ENCODE results near the gene APOA4. TPM values are rescaled to one million over a fixed set of nuclear protein-coding genes. Genes with fewer than 3 reads are reported as not detected.

APOA4 gene
- total and polyA plus RNA-seq, 2 donors (not counting 3 experiments of a cell fraction or from before 2014, with no cell fraction given), result not detected

- H3K27ac ChIP-seq (ENCODE audit: insufficient read depth, low read depth, low read length), result no peak overlapping the region
- H3K4me1 ChIP-seq (ENCODE audit: control insufficient read depth, extremely low read depth, insufficient read depth, low read length), result peaks cover 6% of the 10 kb centered on the region
- no peak for TF ChIP-seq MYC (IDR thresholded peaks at IDR 0.05; ENCODE audit: low read depth, low read length)
- no peak for TF ChIP-seq POLR2AphosphoS5 (IDR thresholded peaks at IDR 0.05; ENCODE audit: insufficient read depth, low read depth, low read length)
- TF ChIP-seq POLR2A (IDR thresholded peaks at IDR 0.05; ENCODE audit: low read depth, low read length), result no peak
- TF ChIP-seq, protein P1, sequence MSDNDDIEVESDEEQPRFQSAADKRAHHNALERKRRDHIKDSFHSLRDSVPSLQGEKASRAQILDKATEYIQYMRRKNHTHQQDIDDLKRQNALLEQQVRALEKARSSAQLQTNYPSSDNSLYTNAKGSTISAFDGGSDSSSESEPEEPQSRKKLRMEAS (IDR thresholded peaks at IDR 0.05; ENCODE audit: insufficient read depth, insufficient read length), result no peak
- no peak for TF ChIP-seq JUN (IDR thresholded peaks at IDR 0.05; ENCODE audit: borderline replicate concordance, insufficient read depth, insufficient read length, low read depth)
- TF ChIP-seq GATA2 (IDR thresholded peaks at IDR 0.05; ENCODE audit: insufficient read depth, insufficient read length, low read depth, low read length), result no peak
- no peak for TF ChIP-seq FOS (IDR thresholded peaks at IDR 0.05; ENCODE audit: borderline replicate concordance, insufficient read depth, low read length)
- no peak for FAIRE-seq
- no peaks in the 10 kb centered on the region for H3K79me2 ChIP-seq (ENCODE audit: control insufficient read depth, insufficient read depth, low read length)
- H3K9me1 ChIP-seq (replicated peaks; ENCODE audit: control insufficient read depth, extremely low read depth, insufficient read depth, low read length), result no peaks in the 10 kb centered on the region
- H3K27me3 ChIP-seq (ENCODE audit: control insufficient read depth in 2 of 2, insufficient read depth in 2 of 2, low read length in 2 of 2), result no peaks in the 10 kb centered on the region
- no peaks in the 10 kb centered on the region for H3K9me3 ChIP-seq (replicated peaks; ENCODE audit: control insufficient read depth, insufficient read depth, low read length)
- H2AFZ ChIP-seq (ENCODE audit: low read depth, low read length), result no peak overlapping the region
- CTCF ChIA-PET, result no interaction called here
- H4K20me1 ChIP-seq (replicated peaks; ENCODE audit: control insufficient read depth, extremely low read depth, insufficient read depth, low read length), result no peaks in the 10 kb centered on the region
- POLR2A ChIA-PET, result no interaction called here
- no peaks in the 10 kb centered on the region for H3K36me3 ChIP-seq (ENCODE audit: control insufficient read depth in 2 of 2, extremely low read depth in 1 of 2, insufficient read depth in 2 of 2, low read length in 2 of 2)
- H3K4me3 ChIP-seq (replicated peaks in 1 of 3; ENCODE audit: insufficient read depth in 1 of 3, low read depth in 1 of 3, low read length in 3 of 3), result no peak overlapping the region
- BruUV-seq (replicated peaks), result no TSS peak
- H3K9ac ChIP-seq (replicated peaks; ENCODE audit: extremely low read depth, insufficient read depth, low read length), result no peak overlapping the region
- H3K4me2 ChIP-seq (ENCODE audit: insufficient read depth, low read length), result no peak overlapping the region
- dilution Hi-C loops (cut with MboI; ENCODE audit: extremely low pct_ligation_motif_present, low sequenced_read_pairs), result no loop called here
- DNase-seq (ENCODE audit: low read depth, low spot score), result no peak
- intact Hi-C loops (cut with micrococcal nuclease), result no loop called here
Observed at GRCh38 chr11:116831790-116832349, 8.8 kb upstream of the APOA4 start.
